ENCODE measurements around the gene POU2F3. TPM values are rescaled to one million over a fixed set of nuclear protein-coding genes. Genes with fewer than 3 reads are reported as not detected.

The POU2F3 gene
- total and polyA plus RNA-seq, 7 donors = not detected

- no peaks in the 10 kb centered on the region for H3K9me3 ChIP-seq
- WGBS, 3 donors = 86 to 90% (median 88%) methylated on average over 4 of the region's 4 CpGs
- H3K4me3 ChIP-seq = no peak overlapping the region
- peaks cover 14% of the 10 kb centered on the region for H3K4me1 ChIP-seq
- no peak overlapping the region for H3K27ac ChIP-seq
- TF ChIP-seq, protein P1, sequence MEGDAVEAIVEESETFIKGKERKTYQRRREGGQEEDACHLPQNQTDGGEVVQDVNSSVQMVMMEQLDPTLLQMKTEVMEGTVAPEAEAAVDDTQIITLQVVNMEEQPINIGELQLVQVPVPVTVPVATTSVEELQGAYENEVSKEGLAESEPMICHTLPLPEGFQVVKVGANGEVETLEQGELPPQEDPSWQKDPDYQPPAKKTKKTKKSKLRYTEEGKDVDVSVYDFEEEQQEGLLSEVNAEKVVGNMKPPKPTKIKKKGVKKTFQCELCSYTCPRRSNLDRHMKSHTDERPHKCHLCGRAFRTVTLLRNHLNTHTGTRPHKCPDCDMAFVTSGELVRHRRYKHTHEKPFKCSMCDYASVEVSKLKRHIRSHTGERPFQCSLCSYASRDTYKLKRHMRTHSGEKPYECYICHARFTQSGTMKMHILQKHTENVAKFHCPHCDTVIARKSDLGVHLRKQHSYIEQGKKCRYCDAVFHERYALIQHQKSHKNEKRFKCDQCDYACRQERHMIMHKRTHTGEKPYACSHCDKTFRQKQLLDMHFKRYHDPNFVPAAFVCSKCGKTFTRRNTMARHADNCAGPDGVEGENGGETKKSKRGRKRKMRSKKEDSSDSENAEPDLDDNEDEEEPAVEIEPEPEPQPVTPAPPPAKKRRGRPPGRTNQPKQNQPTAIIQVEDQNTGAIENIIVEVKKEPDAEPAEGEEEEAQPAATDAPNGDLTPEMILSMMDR (IDR thresholded peaks at IDR 0.05) = no peak
- intact Hi-C loops (cut with DNase I) = no loop called here
- ATAC-seq = no peak
- no peak for DNase-seq
- no peaks in the 10 kb centered on the region for H3K27me3 ChIP-seq (ENCODE audit: insufficient read depth in 3 of 3, low read length in 2 of 3)
- no peaks in the 10 kb centered on the region for H3K36me3 ChIP-seq (ENCODE audit: insufficient read depth in 1 of 2, low read depth in 1 of 2)
Observed at GRCh38 chr11:120220747-120221037, 19.2 kb upstream of the POU2F3 start.

DNA sequence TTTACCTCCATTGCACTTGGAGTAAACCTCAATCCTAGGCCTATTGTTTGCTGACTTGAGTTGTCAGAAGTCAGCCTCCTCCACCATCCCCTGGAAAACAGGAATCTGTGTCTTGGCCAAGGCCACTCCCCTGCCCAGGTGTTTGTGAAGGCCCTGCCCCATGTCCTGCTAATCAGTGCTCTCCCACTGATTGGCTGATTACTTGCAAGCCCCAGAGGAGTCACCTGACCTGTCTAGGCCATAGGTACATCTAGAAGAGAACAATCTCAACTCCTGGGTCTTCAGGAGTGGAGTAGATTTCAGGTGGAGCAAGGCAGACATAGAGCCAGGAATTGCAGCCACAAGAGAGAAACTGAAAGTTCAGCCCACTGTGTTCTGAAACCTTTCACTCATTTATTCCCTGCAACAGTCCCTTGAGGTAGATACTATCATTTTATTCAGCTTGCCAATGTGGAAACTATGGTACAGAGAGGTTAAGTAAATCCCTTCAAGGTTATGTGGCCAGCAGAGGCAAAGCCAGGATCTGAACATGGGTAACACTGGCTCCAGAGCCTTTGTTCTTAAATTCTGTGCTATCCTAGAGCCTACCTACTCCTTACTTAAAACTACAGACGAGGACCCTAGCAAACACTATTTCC lies 18.7 kb upstream of the POU2F3 start:
- Histone ChIP-seq H3K4me1 (peaks cover 14% of the 10 kb centered on the region), H3K27ac (no peak overlapping the region), H3K27me3 (ENCODE audit: insufficient read depth in 3 of 3, low read length in 2 of 3) (no peaks in the 10 kb centered on the region), H3K36me3 (ENCODE audit: insufficient read depth in 1 of 2, low read depth in 1 of 2) (no peaks in the 10 kb centered on the region), H3K9me3 (no peaks in the 10 kb centered on the region), H3K4me3 (no peak overlapping the region)
- no peak for DNase-seq
- intact Hi-C loops (cut with DNase I) = no loop called here
- ATAC-seq = no peak
- WGBS, 3 donors = 87 to 100% (median 89%) methylated on average over 1 of the region's 1 CpG
- TF ChIP-seq, protein P1 (IDR thresholded peaks at IDR 0.05) = no peak

DNA sequence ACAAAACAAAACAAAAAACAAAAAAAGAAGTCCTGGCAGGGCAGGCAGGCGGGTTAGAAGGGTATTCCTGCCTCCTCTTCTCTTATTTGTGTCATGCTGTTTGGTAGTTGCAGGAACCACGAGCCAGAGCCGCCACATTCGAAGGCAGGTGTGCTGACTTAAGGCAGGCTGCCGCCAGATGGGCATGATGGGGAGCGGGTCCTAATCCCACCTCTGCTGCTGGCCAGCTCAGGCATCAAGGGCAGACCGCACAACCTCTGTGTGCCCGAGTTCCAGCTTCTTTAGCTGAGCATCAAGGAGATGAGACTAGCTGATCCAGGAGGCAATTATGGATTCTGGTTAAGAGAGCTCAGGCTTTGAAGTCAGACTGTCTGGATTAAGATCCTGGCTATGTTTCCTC lies 17.0 kb upstream of the POU2F3 start:
- no peak for DNase-seq
- Histone ChIP-seq H3K9me3 (no peaks in the 10 kb centered on the region), H3K27ac (no peak overlapping the region), H3K27me3 (ENCODE audit: insufficient read depth in 3 of 3, low read length in 2 of 3) (no peaks in the 10 kb centered on the region), H3K36me3 (ENCODE audit: insufficient read depth in 1 of 2, low read depth in 1 of 2) (no peaks in the 10 kb centered on the region), H3K4me1 (peaks cover 14% of the 10 kb centered on the region), H3K4me3 (no peak overlapping the region)
- intact Hi-C loops (cut with DNase I) = no loop called here
- ATAC-seq = no peak
- TF ChIP-seq, protein P1 (IDR thresholded peaks at IDR 0.05) = no peak
- 74 to 86% (median 81%) methylated on average over 8 of the region's 8 CpGs for WGBS, 3 donors

DNA sequence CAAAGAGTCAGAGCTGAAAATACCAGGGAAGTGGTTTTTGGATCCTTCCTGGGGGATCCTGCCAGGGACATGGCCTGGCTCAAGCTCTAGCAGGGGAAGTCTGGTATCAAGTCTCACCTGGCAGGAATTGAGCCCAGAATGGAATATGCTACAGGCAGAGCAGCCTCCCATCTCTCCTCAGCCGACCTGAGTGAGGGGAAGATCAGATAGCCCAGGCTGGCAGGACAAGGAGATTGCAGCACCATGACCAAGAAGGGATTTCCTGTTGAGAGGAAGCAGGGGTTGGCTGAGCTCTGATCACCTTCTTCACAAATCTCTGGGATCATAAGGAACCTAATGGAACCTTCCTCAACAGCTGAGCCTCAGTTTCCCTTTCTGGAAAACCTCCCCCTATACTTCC lies 16.1 kb upstream of the POU2F3 start:
- no peak overlapping the region for H3K27ac ChIP-seq

More for the DNA sequence above, 16.1 kb upstream of the POU2F3 start:
- Histone ChIP-seq H3K27me3 (ENCODE audit: insufficient read depth in 3 of 3, low read length in 2 of 3) (no peaks in the 10 kb centered on the region), H3K4me1 (peaks cover 14% of the 10 kb centered on the region), H3K9me3 (no peaks in the 10 kb centered on the region), H3K36me3 (ENCODE audit: insufficient read depth in 1 of 2, low read depth in 1 of 2) (no peaks in the 10 kb centered on the region), H3K4me3 (no peak overlapping the region)
- 0% methylated on average over 1 of the region's 1 CpG for WGBS, 3 donors
- TF ChIP-seq, protein P1 (IDR thresholded peaks at IDR 0.05) = no peak
- DNase-seq (no peak), ATAC-seq (peak; percentile 46 to 77 (median 66))
- intact Hi-C loops (cut with DNase I) = no loop called here
